A549 (cell line): Measurements from ENCODE around the gene APCDD1.

Experiments
- CEBPB ChIP-seq, 2 experiments: fragments of >200 bp in 1 of 2; sonication (Bioruptor Twin) in 1 of 2; formaldehyde crosslinking in 1 of 2; IDR thresholded peaks; 2 replicates each; pipeline ENCODE4 v1.6.1; 2012 to 2016
- CTCF ChIP-seq: fragments of >200 bp; sonication (Bioruptor Twin); formaldehyde crosslinking; IDR thresholded peaks from 3 replicates; pipeline ENCODE4 v1.5.1; 2016
- ELK1 ChIP-seq: fragments of 150-350 bp; IDR thresholded peaks from 2 replicates; pipeline ENCODE4 v1.6.1; 2014; ENCODE audit warnings: low read depth, mild to moderate bottlenecking, low read length
- JUN ChIP-seq, 2 experiments: fragments of >200 bp; sonication (Bioruptor Twin); formaldehyde crosslinking; IDR thresholded peaks; 2 replicates in 1 of 2; 3 replicates in 1 of 2; pipeline ENCODE4 v1.6.1; 2016 to 2017
- MYC ChIP-seq: IDR thresholded peaks from 2 replicates; pipeline ENCODE4 v1.6.1; 2012; ENCODE audit warnings: mild to moderate bottlenecking, inconsistent platforms, low read length, improper control_type of control experiment, borderline replicate concordance
- NR3C1 ChIP-seq: fragments of >200 bp; sonication (Bioruptor Twin); formaldehyde crosslinking; IDR thresholded peaks from 3 replicates; pipeline ENCODE4 v1.6.1; 2017
- POLR2A ChIP-seq: IDR thresholded peaks from 2 replicates; pipeline ENCODE4 v1.6.1; 2012; ENCODE audit warnings: mild to moderate bottlenecking, low read length
- ZSCAN20 ChIP-seq: fragments of 250-450 bp; sonication (Bioruptor Pico); IDR thresholded peaks from 2 replicates; pipeline ENCODE4 v1.8.0; 2022; ENCODE audit warnings: mild to moderate bottlenecking, moderate library complexity

- TF ChIP-seq POLR2A, result no peak
- no peak for TF ChIP-seq NR3C1
- TF ChIP-seq CTCF, result no peak
- no peak for TF ChIP-seq ELK1
- no peak for TF ChIP-seq CEBPB (IDR thresholded peaks at IDR 0.05)
- TF ChIP-seq MYC, result no peak
- TF ChIP-seq ZSCAN20 (CRISPR knock-in tag), result no peak
- TF ChIP-seq JUN (IDR thresholded peaks at IDR 0.05), result no peak
Measured at GRCh38 chr18:10440884-10441283, 13.6 kb upstream of the APCDD1 start.
